NCI-H748 treated with DMSO at 0.1 percent for 48 hours (cell line): ENCODE measurements around the gene APOA1.

Experiments used
- DNase-seq: peaks from one replicate; lab custom pipeline; 2025; lab: John Stamatoyannopoulos, UW

Gene APOA1

DNA sequence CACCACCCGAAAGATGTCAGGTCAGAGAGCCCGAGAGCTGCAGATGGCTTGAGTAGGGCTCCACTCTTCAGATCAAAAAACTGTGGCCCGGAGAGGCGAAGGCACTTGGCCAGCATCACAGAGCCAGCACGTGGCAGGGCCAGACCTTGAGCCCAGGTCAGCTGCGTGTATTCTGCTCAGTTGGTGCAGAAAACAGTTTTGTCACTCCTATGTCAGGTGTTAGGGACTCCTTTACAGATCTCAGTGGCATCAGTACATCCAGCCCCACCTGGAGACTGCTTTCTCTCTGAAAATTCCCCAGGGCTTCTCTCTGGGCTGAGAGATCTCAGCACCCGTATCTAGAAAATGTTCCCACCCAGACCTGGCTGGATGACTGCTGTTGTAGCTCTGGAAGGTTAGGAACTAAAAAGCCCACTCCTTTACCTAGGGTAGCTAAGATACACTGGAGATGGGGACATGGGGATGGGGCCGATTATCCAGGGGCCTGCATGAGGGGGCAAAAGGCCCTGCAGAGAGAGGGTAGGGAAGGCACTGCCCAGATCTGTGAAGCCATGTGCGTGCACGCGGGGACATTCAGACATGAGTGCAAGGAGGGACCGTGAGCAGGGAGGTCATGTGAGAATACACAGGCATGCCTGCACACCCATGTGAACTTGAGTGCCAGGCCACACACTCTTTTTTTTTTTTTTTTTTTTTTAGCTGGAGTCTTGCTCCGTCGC, 3.4 kb downstream of the APOA1 start:
- DNase-seq: no peak

DNA sequence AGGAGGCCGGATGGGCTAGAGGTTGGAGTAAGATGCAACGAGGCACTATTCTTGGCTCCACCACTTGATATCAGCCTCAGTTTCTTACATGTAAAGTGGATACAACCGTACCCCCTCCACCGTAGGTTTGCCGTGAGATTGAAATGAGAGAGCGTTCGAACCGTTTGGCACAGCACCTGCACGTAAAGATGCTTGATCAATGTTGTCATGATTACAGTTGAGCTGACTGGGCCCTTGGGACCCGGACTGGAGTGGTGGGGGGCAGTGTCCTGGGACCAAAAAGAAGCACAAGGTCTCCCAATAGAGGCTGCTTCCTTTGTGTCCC, 4.0 kb downstream of the APOA1 start:
- no peak for DNase-seq

DNA sequence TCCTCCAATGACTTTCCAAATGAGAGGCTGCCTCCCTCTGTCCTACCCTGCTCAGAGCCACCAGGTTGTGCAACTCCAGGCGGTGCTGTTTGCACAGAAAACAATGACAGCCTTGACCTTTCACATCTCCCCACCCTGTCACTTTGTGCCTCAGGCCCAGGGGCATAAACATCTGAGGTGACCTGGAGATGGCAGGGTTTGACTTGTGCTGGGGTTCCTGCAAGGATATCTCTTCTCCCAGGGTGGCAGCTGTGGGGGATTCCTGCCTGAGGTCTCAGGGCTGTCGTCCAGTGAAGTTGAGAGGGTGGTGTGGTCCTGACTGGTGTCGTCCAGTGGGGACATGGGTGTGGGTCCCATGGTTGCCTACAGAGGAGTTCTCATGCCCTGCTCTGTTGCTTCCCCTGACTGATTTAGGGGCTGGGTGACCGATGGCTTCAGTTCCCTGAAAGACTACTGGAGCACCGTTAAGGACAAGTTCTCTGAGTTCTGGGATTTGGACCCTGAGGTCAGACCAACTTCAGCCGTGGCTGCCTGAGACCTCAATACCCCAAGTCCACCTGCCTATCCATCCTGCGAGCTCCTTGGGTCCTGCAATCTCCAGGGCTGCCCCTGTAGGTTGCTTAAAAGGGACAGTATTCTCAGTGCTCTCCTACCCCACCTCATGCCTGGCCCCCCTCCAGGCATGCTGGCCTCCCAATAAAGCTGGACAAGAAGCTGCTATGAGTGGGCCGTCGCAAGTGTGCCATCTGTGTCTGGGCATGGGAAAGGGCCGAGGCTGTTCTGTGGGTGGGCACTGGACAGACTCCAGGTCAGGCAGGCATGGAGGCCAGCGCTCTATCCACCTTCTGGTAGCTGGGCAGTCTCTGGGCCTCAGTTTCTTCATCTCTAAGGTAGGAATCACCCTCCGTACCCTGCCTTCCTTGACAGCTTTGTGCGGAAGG, 4.8 kb downstream of the APOA1 start:
- no peak for DNase-seq

DNA sequence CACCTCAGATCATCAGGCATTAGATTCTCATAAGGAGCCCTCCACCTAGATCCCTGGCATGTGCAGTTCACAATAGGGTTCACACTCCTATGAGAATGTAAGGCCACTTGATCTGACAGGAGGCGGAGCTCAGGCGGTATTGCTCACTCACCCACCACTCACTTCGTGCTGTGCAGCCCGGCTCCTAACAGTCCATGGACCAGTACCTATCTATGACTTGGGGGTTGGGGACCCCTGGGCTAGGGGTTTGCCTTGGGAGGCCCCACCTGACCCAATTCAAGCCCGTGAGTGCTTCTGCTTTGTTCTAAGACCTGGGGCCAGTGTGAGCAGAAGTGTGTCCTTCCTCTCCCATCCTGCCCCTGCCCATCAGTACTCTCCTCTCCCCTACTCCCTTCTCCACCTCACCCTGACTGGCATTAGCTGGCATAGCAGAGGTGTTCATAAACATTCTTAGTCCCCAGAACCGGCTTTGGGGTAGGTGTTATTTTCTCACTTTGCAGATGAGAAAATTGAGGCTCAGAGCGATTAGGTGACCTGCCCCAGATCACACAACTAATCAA, 5.6 kb downstream of the APOA1 start:
- no peak for DNase-seq

DNA sequence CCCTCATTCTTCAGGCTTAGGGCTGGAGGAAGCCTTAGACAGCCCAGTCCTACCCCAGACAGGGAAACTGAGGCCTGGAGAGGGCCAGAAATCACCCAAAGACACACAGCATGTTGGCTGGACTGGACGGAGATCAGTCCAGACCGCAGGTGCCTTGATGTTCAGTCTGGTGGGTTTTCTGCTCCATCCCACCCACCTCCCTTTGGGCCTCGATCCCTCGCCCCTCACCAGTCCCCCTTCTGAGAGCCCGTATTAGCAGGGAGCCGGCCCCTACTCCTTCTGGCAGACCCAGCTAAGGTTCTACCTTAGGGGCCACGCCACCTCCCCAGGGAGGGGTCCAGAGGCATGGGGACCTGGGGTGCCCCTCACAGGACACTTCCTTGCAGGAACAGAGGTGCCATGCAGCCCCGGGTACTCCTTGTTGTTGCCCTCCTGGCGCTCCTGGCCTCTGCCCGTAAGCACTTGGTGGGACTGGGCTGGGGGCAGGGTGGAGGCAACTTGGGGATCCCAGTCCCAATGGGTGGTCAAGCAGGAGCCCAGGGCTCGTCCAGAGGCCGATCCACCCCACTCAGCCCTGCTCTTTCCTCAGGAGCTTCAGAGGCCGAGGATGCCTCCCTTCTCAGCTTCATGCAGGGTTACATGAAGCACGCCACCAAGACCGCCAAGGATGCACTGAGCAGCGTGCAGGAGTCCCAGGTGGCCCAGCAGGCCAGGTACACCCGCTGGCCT, 7.1 kb downstream of the APOA1 start:
- DNase-seq: no peak

DNA sequence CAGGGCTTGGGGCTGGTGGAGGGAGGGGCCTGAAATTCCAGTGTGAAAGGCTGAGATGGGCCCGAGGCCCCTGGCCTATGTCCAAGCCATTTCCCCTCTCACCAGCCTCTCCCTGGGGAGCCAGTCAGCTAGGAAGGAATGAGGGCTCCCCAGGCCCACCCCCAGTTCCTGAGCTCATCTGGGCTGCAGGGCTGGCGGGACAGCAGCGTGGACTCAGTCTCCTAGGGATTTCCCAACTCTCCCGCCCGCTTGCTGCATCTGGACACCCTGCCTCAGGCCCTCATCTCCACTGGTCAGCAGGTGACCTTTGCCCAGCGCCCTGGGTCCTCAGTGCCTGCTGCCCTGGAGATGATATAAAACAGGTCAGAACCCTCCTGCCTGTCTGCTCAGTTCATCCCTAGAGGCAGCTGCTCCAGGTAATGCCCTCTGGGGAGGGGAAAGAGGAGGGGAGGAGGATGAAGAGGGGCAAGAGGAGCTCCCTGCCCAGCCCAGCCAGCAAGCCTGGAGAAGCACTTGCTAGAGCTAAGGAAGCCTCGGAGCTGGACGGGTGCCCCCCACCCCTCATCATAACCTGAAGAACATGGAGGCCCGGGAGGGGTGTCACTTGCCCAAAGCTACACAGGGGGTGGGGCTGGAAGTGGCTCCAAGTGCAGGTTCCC, 7.8 kb downstream of the APOA1 start, which contains the start of gene APOC3:
TSS of gene APOC3 (plus strand) at position 383 of the 659 bp plus-strand sequence. CDS start 676 bp downstream, outside the sequence.
- no peak for DNase-seq

DNA sequence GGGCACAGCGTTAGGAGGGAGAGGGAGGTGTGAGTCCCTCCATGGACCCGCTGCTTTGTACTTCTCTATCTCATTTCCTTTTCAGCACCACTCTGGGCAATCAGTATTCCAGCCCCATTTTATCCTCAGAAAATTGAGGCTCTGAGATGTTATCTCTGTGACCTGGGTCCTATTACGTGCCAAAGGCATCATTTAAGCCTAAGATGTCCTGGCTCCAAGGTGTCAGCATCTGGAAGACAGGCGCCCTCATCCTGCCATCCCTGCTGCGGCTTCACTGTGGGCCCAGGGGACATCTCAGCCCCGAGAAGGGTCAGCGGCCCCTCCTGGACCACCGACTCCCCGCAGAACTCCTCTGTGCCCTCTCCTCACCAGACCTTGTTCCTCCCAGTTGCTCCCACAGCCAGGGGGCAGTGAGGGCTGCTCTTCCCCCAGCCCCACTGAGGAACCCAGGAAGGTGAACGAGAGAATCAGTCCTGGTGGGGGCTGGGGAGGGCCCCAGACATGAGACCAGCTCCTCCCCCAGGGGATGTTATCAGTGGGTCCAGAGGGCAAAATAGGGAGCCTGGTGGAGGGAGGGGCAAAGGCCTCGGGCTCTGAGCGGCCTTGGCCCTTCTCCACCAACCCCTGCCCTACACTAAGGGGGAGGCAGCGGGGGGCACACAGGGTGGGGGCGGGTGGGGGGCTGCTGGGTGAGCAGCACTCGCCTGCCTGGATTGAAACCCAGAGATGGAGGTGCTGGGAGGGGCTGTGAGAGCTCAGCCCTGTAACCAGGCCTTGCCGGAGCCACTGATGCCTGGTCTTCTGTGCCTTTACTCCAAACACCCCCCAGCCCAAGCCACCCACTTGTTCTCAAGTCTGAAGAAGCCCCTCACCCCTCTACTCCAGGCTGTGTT, 8.5 kb downstream of the APOA1 start:
- no peak for DNase-seq

DNA sequence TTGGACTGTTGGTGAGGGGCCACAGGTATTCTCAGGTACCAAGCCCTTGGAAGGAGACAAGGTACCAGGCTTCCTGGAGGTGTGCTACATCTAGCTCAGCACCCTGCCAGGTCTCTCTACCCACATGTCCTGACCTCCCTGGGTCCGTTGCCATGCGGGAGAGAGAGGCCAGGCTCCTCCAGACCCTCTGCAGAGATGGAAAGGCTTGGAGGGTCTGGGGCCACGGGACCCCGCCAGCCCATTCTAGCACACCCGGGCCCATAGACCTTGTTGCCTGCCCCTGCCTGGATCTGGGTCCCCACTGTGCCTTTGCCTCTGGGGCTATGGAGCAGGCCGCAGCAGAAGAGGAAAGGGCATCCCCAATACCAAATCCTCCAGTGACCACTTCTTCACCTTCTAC, 10.0 kb downstream of the APOA1 start:
- no peak for DNase-seq

DNA sequence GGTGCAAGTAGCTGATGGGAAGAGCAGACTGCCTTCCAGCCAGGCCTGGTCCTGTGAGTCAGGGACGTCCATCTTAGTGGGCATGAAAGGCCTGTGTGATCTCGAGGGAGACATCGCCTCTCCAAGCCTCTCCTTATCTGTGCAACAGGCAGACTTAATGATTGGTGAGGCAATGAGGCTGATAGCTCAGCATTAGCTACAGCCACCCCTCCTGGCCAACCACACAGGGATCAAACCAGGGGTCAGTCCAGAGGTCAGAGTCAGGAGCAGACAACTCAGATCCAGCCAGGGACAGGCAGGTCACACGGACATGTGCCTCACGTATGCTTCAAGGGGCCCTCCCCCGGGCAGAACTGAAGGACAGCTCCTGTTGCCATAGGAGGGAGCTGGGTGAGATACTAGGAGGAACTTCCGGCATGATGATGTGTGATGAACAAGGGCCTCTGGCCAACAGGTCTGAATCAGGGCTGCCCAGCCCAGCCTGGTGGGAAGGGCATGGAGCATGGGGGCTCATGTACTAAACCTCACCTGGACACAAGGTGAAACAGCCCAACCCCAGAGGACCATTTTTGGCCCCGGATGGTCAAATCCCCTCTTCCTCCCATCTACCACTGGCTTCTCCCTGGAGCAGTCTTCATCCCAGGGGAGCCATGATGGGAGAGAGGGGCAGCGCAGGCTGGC, 10.5 kb downstream of the APOA1 start:
- no peak for DNase-seq

DNA sequence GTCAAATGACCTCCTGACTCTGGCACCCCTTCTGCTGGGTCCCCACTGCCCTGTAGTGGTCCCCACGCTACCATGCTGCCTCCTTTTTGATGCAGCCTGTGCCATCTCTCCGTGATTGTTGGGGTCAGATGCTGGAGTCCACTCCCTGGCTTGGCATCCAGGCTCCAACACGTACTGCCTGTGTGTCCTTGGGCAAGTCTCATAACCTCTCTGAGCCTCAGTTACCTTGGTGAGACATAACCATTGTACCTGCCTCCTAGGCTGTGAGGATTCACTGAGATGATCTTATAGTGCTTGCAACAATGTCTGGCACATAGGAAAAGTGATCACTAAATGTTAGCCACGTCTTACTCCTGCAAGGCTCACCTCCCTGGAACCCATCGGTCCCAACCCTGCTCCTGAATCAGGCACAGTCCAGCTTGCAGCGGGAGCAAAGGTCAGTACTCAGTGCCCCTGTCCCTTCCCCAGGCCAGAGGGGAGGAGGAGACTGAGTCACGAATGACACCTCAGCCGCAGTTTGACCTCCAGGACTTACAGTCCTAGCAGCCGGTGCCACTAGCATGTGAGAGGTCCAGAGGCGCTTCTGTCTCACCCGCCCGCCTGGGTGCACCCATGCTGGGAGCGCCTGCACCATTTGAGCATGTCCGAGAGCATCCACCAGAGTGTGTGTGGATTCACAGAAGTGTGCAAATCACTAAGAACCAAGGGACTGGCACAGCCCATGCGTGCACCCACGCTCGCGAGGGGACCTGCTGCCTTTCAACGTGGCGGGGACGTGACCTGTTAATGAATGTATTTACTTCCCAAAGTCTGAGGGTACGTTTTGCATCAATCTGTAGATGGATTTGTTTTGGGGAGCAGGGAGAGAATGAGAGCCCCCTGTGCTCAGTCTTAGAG, 11.3 kb downstream of the APOA1 start:
- no peak for DNase-seq

DNA sequence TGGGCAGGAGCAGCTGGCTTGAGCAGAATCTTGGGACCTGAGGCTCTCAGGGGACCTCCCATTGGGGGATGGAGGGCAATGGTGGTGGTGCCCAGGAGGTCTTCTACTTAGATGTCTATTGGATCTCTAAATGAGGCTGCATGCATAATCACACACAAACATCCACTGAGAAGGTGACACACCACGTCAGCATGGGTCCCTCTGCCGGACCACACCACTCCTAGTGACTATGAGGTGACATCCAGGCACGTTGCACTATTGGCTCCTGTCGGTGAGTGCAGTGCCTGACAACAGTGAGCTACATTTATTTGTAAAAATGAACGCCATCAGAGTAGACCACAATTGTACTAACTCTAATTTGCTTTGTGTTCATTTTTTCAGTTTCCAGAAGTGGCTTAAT, 12.0 kb downstream of the APOA1 start:
- no peak for DNase-seq

DNA sequence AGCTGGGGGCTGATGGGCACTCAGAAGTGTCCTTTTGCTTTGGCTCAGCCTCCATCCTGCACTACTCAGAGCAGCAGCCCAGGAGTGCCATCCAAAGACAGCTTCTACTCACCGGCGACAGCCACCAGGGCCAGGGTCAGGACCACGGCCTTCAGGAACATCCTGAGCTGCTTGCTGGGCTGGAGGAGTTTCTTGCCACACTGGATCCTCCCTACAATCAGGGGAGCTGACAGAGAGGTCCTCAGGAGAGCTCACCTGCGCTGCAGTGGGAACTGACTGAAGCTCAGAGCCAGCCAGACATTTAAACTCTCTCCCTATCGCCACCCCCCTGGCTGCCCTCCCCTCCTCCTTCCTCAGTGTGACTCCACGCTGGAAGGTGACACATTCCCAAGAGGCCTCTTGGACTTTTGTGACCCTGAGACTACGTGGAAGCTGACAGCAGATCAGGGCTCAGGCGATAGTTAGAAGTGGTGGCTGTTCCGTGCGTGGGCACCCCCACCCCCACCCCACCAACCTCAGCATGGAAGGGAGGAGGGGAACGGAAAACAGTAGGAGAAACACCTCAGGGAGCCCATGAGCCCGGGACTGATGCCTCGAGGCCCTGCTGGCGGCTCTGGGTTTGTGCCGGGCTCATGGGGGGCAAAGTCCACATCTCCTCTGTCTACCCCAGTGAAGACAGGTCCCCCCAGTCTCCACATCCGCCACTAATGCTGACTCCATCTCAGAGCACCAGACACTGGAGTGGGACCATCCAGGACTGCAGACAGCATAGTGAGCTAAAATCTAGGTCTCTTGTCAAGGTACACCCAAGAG, 14.2 kb downstream of the APOA1 start, which contains the start of gene APOA4:
TSS of gene APOA4 (minus strand) at position 274 of the 813 bp plus-strand sequence. CDS start at position 161, 113 bp downstream.
- DNase-seq: no peak

DNA sequence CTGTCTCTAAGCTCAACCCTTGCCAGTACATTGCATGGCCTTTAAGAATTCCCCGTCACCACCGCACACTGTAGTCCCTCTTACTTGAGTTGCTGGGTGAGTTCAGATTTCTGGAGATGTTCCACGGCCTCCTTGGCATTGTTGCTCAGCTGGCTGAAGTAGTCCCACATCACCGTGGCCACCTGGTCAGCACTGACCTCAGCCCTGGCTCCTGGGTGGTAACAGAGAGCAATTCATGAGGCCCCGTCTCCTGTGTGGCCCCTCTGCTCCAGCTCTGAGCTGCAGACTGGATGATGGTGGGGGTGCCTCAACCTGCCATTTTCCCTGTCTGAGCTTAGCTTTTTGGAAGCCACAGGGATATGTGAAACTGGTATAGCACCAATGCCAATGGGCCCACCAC, 14.8 kb downstream of the APOA1 start:
- no peak for DNase-seq

DNA sequence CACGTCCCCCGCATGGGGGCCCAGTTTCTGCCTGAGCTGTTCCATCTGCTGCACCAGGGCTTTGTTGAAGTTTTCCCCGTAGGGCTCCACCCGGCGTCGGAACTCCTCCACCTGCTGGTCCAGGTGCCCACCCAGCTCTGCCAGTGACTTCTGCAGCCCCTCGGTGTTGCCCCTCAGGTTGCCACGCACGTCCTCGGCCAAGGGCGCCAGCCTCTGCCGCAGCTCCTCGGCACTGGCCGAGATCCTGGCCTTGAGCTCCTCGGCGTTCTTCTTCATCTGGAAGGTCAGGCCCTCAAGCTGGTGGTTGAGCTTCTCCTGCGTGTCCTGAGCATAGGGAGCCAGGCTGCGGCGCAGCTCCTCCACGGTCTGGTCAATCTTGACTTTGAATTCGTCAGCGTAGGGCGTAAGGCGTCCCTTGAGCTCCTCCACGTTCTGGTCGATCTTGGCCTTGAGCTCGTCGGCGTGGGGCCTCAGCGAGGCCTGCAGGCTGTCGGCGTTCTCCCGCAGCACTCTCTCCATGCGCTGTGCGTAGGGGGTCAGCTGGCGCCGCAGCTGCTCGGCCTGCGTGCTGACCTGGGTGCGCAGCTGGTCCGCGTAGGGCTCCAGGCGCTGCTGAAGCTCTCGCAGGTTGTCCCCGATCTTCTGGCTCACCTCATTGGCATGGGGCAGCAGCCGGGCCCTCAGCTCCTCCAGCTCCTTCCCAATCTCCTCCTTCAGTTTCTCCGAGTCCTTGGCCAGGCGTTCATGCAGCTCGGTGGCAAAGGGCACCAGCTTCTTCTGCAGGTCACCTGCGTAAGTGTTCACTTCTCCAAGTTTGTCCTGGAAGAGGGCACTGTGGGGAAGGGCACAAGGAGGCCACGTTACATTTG, 16.1 kb downstream of the APOA1 start:
- no peak for DNase-seq

DNA sequence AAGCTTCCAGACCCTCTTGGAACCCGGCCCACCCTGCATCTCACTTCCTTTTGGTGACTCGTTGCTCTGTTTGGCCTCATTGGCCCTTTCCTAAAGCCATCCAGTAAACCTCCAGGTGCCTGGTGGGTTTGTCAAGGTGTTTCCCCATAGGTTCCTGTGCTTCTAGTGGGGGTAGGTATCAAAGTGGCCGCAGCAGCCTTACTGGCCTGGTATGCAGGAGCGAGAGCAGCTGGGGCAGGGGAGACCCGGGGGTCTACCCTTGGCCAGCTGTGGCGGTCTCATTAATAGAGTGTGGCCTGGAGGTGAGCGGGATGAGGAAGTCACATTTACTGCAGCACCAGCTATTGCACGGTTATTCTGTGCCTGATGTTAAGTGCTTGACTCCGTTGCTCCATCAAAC, 18.4 kb downstream of the APOA1 start:
- DNase-seq: no peak

DNA sequence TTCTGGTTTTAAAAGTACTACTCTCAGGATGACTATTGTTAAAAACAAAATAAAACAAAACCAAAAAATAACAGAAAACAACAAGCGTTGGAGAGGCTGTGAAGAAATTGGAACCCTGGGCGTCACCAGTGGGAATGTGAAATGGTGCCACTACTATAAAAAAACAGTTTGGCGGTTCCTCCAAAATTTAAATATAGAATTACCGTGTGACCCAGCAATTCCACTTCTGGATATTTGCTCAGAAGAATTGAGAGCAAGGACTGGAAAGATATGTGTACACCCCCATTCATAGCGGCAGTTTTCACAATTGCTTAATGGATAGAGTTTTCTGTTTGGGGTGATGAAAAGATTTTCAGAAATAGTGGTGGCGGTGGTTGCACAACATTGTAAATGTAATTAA, 22.9 kb downstream of the APOA1 start:
- DNase-seq: no peak
